PFSK-1 (cell line): ENCODE data around the gene OR51B5.

Experiments
- FOXP2 ChIP-seq: optimal IDR thresholded peaks from 2 replicates; pipeline ENCODE3; 2011; ENCODE audit warnings: borderline replicate concordance, control low read depth, inconsistent platforms; ENCODE audit not compliant: insufficient read depth; ENCODE audit errors: extremely low read length, extremely low read depth
- POLR2AphosphoS5 ChIP-seq: IDR thresholded peaks from 2 replicates; pipeline ENCODE4 v1.6.1; 2012; ENCODE audit warnings: low read depth, mild to moderate bottlenecking, control low read depth, low read length, moderate library complexity
- REST ChIP-seq, 2 experiments: IDR thresholded peaks; 2 replicates each; pipeline versions ENCODE4 v1.6.1 to v1.8.0; 2011 to 2012; ENCODE audit warnings: low read depth in 2 of 2, low read length in 2 of 2, control low read depth in 1 of 2, inconsistent platforms in 1 of 2, mild to moderate bottlenecking in 1 of 2, moderate library complexity in 1 of 2; ENCODE audit not compliant: insufficient read depth in 1 of 2
- SIN3A ChIP-seq: IDR thresholded peaks from 2 replicates; pipeline ENCODE4 v1.6.1; 2012; ENCODE audit warnings: mild to moderate bottlenecking, low read length, moderate library complexity, borderline replicate concordance; ENCODE audit not compliant: insufficient read depth
- TAF1 ChIP-seq: IDR thresholded peaks from 2 replicates; pipeline ENCODE4 v1.6.1; 2012; ENCODE audit warnings: low read length, control low read depth, borderline replicate concordance; ENCODE audit not compliant: insufficient read depth

- no peak for TF ChIP-seq REST (IDR thresholded peaks at IDR 0.05; ENCODE audit: insufficient read depth in 1 of 2, low read depth in 2 of 2, low read length in 2 of 2)
- no peak for TF ChIP-seq POLR2AphosphoS5
- TF ChIP-seq SIN3A: no peak
- no peak for TF ChIP-seq FOXP2
- no peak for TF ChIP-seq TAF1
Observed at GRCh38 chr11:5300251-5300650, 43.1 kb downstream of the OR51B5 start.
